ENCODE data around the gene ARSB.
"Not testable (repeated sequence)": the region's sequence is repeated elsewhere in the genome, so short reads cannot be mapped to it uniquely, and the experiment has no call there.

Gene ARSB

DNA sequence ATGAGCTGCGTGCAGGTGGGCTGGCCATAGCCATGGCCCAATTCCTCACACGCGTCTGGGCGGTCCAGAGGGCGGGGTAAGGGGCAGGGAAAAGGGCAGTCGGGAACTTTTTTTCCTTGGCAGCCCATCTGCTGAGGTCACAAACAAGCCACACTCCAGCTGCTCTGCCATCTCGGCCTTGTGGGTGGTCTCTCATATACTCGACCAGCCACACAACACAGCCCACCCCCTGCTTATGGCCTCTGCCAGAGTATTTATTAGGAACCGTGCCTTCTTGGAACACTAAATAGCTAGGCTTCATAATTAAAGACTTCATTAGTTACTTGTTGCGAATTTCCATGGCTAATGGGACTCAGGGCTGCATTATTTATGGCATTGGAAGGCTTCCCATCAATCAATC is 238.1 kb downstream of the ARSB start:
- DNase-seq (ENCODE audit: low spot score) = no peak

DNA sequence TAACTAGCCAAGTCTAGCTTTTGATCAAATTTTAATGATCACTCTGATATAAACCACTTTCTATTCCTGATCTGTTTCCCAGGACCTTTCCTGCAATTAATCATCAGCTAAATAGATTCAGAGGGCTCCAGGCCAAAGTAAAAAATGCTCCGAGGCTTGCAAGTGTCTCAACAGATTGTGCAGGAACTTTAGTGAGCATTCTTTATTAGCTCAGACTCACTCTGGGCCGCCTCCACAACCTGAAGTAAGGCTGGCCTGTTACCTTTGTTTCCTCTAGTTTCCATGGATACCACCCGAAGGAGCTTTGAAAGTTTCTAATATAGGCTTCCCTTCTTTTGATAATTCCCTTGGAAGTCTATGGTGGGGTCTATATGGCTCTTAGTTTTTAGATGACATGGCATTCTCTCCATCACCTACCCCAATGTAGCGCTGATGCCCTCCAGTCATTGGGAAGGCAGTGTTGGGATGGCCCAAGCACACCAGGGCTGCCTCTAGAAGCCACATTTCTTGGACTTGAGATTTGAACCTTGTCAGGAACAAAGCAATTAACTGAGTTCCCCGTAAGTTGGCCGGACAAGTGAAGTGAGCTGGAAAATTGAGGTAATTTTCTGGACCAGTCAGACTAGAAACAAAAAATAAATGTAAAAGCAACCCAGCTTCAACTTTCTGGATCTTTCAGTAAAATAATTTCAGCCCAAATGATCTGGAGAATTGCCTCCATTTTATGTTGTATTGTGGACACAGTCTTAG is 238.9 kb downstream of the ARSB start:
- DNase-seq (ENCODE audit: low spot score) = no peak

DNA sequence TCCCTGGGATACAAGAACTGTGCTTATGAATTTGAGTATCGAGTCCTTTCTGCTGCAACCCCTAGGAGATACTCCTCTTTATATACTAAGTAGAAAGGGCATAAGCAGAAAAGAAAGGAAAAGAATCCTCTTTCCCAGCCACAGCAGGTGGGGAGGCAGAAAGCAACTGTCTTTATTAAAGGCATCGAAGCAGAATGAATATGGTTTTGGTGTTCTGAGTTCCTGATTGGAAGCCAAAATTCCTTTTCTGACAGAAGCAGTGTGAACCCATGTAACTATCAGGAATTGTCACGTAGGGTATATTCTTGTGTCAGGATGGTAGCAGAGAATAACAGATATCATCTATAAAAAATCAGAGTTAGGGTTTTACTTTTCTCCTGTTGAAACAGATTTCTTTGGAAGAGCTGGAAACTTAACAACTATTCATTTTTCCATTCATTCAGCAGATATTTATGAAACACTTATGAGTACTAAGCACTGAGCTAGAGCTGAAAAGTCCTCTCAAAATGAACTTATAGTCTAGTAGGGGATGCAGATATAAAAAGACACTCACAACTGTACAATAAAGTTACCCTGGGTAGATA is 240.1 kb downstream of the ARSB start:
- DNase-seq (ENCODE audit: low spot score) = no peak

DNA sequence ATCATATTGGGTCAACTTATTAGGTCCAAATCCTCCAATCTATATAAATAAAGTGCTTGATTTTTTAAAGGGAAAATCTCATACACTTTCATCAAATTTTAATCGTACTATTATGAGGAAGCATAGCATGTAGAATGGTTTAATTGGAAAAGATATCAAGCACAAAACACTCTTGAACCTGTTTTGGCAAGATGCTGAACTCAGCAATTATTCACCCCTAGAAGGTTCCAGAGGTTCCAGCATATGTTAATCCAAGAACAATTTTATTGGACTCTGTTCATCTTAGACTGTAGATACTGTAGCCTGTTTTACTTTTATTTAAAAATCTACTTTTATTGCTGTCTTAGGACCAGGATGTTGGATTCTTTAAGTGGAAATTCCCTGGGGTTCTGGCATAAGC is 244.1 kb downstream of the ARSB start:
- no peak for DNase-seq (ENCODE audit: low spot score)

DNA sequence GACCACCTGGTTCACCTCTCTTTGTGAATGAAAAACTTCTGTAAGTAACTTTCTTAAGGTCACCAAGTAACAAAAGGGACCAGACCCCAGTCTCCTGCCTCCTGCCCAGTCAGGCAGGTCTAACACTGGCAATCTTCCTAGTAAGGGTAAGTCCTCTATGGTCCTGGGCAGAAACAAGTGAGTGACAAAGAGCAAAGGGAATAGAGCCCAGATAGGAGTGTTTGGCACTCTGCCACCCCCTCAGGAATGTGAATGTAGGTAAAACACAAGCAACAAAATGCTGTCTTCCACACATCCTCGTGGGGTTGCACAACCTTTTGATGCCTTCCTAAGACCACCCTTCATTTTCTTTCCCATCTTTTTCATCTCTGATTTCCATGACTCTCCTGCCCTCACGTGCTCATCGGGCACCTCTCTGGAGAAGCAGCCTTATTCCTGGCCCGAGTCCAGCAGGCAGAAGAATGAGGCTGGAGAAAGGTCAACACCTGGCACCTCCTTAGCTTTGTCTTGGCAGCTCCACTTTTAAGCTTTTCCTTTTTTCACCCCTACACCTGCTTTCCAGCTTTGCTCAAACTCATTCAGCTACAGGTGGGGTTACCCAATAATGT is 246.3 kb downstream of the ARSB start:
- DNase-seq (ENCODE audit: low spot score) = no peak

DNA sequence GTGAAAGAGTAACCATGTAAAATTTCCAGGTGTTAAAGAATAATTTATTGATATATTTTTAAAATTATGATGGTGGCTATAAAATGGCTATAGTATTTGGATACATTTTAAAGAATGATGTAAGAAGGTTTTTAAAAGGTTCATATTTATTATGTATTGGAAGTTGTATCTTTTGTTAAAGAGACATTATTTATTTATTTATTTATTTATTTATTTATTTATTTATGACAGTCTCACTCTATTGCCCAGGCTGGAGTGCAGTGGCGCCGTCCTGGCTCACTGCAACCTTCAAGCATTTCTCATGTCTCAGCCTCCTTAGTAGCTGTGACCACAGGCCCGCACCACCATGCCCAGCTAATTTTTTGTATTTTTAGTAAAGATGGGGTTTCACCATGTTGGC is 247.0 kb downstream of the ARSB start:
- no peak for DNase-seq (ENCODE audit: low spot score)

DNA sequence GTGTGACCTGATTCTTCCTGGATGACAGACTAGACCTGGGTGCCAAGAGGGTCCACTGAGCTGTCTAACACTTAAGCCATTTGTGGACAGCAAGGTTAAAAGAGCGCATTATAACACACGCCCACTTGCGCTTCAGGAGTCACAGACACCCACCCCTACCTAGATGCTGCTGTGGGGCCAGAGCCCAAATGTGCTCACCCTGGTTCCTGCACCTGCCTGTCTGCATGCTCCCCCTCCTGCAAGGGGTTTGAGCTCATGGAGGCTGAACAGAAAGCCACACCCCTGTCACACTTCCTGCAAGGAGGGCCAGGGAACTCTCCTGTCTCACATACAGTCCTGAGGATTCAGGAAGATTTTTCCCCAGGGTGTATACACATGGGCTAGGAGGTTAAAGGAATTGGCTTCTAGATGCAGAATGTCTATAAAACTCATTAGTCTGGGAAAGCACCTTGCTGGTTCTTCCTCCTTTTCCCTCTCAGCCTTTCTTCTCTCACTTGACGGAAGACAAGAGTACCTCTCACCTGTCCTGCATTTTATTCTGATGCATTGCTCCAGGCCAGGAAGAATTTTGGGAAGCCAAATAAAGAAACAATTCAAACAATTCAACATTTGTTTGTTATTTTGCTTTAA is 249.2 kb downstream of the ARSB start:
- no peak for DNase-seq (ENCODE audit: low spot score)

DNA sequence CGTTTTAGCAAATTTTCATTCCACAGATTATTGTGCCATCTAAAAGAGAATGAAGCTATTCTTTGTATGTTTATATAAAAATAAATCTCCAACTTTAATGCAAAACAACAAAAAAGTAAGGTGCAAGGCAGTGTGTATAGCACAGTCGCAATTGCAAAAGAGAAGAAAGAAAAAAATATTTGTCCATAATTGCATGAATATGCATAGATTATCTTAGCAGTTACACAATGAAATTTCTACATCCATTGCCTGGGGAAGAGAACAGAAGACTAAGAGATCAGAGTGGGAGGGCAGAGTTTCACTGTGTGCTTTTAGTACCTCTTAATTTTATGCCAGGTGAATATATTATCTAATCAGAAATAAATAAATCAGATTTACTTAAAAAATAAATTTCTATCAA is 250.2 kb downstream of the ARSB start:
- no peak for DNase-seq (ENCODE audit: low spot score)

DNA sequence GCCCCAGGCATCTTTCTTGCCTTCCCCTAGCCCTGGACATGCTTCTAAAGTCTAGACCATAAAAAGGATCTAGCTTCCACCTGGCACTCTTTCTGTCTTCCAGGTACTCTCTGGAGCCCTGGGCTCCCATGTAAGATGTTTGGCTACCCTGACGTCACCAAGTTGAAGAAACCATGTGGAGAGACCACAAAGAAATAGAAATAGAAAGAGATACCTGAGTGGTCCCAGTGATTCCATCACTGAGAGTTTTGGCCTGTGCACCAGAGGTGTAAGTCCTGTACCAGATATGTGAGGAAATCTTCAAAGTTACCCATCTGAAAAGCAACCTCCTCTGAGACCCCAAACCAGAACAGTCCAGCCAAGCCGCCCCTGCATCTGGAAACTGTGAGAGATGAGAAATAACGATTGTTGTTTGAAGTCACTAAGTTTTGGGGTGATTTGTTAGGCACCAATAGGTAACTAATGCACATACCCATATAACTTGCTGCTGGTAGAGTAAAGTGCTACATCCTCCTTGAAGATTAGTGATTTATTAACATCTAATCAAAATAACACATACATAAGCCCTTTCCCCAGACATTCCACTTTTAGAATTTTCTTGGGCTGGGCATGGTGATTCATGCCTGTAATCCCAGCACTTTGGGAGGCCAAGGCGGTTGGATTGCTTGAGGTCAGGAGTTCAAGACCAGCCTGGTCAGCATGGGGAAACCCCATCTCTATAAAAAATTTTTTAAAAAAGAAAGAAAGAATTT is 250.8 kb downstream of the ARSB start:
- DNase-seq (ENCODE audit: low spot score) = no peak

DNA sequence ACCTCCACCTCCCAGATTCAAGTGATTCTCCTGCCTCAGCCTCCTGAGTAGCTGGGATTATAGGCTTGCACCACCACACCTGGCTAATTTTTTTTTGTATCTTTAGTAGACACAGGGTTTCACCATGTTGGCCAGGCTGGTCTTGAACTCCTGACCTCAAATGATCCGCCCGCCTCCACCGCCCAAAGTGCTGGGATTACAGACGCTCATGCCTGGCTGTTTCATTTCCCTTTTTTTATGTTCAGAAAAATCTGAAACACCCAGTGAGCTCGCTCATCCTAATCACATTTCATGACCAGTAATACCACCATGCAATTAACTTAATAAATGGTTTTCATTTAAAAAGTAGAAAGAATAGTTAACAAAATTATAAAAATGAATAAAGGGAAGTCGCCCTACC is 252.4 kb downstream of the ARSB start:
- not testable (repeated sequence) for DNase-seq (ENCODE audit: low spot score)

DNA sequence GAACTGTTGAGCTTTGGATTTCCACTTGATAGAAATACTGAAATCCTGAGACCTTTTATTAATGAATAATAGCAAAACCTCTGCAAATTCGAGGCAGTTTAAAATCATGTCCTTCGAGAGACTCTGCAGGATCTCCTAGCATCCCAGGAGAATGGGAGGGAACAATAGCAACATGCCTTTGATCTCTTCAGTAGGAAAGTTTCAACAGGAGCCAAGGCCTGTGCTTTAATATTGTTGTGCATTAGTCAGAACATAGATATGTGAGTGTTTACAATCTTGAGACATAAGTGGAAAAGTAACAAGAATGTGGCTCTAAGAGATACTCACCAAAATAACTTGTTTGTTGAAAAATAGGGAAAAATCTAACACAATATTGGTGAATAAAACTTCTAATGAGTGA is 253.2 kb downstream of the ARSB start:
- DNase-seq (ENCODE audit: low spot score) = no peak

DNA sequence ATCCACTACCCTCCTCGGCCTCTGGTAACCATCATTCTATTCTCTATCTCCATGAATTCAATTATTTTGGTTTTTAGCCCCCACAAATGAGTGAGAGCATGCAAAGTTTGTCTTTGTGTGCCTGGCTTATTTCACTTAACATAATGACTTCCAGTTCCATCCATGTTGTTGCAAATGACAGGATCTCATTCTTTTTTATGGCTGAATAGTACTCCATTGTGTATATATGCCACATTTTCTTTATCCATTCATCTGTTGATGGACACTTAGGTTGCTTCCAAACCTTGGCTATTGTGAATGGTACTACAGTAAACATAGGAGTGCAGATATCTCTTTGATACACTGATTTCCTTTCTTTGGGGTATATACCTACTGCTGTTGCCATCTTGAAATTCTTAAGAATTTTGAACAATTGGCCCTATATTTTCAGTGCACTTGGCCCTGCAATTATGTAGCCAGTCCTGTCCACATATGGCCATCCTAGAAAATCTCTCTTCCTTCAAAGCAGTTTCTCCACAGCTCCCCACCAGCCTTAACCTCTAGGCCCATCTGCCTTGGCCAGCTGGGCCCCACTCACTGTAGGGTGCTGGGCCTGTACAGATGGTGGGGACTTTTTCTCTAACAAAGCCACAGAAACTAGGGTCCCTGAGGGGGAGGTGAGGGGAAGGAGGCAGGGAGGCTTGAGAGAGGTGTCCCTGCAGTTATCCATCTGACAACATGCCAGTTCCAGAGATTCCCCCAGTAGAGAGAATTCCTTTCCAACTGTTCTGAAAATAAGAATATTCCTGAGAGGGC is 254.6 kb downstream of the ARSB start:
- DNase-seq (ENCODE audit: low spot score) = no peak

DNA sequence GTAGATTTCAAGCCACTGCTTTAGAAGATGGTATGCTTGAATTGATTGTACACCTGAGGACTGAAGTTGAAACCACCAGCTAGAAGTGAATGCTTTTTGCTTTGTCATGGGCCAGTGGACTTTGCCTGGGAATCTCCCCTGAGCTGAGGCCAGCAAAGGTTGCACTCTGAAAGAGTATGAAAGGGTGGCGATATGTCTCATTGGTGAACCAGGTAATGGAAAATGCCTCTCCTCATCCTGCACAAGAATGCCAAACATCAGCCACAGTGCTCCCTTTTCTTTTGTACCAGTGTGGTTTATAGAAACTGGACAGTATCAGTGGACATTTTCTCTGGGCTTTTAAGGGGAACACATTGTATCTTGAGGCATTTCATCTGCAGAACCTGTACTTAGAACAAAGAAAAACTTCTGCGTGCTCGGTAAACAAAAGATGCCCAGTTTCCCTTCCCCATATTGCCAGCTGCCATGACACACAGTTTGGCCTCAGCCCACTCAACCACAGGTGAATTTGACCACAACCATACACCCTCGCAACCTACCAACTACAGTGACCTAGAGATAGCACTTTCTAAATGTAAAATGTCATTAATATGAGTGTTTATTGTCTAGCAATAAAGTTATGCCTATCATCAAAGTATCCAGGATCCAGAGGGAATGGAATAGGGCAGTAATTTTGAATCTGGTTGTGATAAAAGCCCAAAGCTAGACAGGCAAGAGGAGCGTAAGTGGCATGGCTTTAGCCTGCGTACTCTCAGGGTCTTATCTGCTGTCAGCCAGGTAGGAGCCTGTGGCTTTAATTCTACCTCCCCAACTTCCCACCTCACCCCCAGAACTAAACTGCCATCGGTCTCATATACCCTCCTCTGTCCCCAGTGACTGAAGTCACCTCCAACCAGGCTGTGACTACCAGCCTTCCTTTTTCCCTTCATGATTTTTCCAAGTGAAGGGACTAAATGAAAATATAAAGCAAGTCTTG is 257.0 kb downstream of the ARSB start:
- DNase-seq (ENCODE audit: low spot score) = no peak
